GM21619 (cell line): ENCODE data around the gene MYT1.

Source experiments
- ATAC-seq: cut with Tn5 transposase; IDR thresholded peaks from one replicate; pipeline ENCODE4 v1.9.1; 2021; ENCODE audit not compliant: unreplicated experiment

The MYT1 gene

GRCh38 chr20:64153861-64154589 lies 10.2 kb upstream of the MYT1 start:
- ATAC-seq: no peak

DNA sequence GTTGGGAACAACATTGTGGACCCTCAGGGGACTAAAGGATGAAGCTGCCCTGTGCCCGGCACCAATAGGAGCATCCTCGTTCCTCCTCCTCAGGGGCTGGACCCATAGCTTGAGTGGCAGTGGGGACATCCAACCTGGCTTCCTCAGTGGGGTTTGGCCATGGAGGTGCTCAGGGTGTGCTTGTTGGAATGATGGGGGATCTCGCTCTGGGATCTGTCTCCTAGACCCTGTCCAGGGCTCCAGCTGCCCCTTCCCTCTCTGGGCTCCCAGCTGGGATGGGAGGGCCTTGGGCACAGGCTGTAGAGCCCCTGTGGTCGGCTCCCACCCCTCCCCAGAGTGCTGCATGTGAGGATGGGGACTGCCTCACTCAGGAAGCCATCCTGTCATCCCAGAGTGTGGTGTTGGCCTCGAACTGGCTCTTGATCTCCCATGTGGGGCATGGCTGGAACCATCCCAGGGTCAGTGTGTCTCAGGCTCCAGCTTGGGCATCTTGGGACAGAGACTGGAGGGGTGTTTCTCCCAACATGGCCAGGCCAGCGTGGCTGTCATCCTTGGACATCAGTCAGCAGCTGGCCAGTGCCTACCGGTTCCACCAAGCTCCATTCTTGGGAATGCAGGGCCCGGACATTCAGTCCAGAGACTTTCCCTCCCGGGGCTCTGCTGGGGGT lies 9.5 kb upstream of the MYT1 start:
- ATAC-seq: no peak

GRCh38 chr20:64155258-64156135 lies 8.8 kb upstream of the MYT1 start:
- no peak for ATAC-seq

- ATAC-seq: no peak
Measured at GRCh38 chr20:64156136-64156885, 7.9 kb upstream of the MYT1 start.

GRCh38 chr20:64156886-64157875 lies 7.1 kb upstream of the MYT1 start:
- ATAC-seq: no peak

DNA sequence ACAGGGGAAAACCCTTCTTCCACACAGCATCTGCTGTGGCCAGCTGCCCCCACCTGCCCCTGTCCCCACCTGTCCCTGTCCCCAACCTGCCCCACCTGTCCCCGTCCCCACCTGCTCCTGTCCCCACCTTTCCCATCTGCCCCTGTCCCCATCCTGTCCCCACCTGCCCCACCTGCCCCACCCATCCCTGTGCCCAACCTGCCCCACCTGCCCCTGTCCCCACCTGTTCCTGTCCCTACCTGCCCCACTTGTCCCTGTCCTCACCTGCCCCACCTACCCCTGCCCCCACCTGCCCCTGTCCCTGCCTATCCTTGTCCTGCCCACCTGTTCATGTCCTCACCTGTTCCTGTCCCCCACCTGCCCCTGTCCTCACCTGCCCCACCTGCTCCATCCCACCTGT lies 6.4 kb upstream of the MYT1 start:
- no peak for ATAC-seq

- ATAC-seq: no peak
Measured at GRCh38 chr20:64158346-64159285, 5.6 kb upstream of the MYT1 start.

DNA sequence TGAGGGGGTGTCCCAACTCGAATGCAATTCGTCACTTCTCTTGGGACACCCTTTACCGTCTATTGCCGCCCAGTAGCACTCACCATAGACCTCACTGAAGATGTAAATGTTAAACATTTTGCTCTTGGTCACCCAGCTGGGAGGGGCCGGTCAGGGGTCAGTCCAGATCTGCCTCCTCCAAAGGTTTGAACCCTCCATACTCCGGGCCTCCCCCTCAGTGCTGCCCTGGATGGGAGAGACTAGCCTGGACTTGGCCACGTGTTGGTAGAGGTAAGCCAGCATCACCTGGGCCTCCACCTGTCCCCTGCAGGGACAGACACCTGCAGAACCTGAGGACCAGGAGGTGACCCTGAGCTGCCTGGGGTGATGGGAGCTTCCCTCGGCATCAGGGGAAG lies 5.0 kb upstream of the MYT1 start:
- ATAC-seq: no peak

DNA sequence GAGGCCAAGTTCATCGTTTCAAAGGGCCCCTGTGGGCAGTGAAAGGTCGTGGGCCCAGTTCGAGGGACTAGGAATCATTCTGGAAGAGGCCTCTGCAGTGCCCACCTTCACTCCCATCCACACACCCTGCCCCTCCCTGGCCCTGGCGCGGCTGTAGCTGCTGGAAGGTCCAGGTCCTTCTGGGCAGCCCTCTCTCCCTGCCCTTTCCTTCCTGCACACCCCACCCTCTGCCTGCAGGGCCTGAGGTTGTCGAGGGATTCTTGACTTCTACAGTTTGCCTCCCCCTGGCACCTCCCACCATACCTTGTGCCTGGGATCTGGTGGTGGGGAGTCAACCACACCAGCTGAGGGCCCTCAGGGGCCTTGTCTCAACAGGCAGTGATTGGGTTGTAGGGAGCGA lies 4.5 kb upstream of the MYT1 start:
- ATAC-seq: no peak

- ATAC-seq: no peak
Measured at GRCh38 chr20:64160118-64160517, 4.1 kb upstream of the MYT1 start.

GRCh38 chr20:64160526-64161355 lies 3.5 kb upstream of the MYT1 start:
- no peak for ATAC-seq

DNA sequence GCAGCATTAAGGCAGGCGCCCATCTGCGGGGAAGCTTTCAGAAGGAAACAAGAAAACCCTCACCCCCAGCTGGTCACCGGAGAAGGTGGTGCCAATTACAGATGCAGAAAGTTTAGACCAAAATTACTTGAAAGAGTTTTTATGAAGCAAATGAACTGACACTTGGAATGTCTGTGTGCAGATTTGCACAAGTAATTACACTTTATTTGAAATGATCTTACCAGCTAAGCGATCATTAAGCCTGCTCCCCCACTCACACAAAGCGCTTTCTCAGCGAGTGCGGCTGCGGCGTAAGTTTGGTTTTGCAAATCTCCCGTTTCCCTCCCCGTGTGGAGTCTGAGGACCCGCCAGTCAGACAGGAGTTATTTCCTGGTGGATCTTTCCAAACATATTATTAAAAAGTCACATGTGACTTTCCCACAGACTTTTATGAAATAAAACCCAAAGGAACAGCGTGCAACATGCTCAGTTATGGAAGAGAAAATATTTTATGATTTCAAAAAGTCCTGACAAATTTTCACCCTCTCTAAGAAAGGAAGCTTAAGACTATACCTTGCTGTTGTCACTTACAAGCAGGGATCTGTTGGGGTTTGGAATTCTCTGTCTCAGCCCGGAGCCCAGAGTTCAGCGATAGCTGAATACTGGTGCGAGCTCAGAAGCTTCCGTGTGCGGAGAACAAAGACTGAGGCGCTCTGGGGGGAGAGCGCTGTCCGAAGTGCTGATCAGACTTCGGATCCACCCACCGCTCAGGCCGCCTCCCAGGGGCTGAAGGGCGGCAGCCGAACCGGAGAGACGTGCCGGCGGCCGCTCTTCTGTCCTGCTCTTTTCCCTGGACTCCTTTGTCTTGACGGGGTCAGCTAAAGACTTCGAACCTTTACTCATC lies 2.7 kb upstream of the MYT1 start:
- ATAC-seq: no peak

- ATAC-seq: no peak
Measured at GRCh38 chr20:64162239-64162910, 1.9 kb upstream of the MYT1 start.

GRCh38 chr20:64163776-64164122 lies 503 bp upstream of the MYT1 start:
- ATAC-seq: no peak

GRCh38 chr20:64165866-64166600 lies 1.8 kb downstream of the MYT1 start:
- no peak for ATAC-seq
